MV-4-11 (cell line): ENCODE data around the gene MAP2K5.
A peak's percentile ranks its signal among the peaks of the same experiment; 100 is the strongest.

Source experiments
- DNase-seq: peaks from one replicate; lab custom pipeline; 2025; lab: John Stamatoyannopoulos, UW

The MAP2K5 gene

GRCh38 chr15:67783303-67783702 is 240.8 kb downstream of the MAP2K5 start:
- DNase-seq: peak; percentile 94

- DNase-seq: peak; percentile 89
These were observed 241.7 kb downstream of the MAP2K5 start for GRCh38 chr15:67784090-67784781.

GRCh38 chr15:67784856-67785430 is 242.4 kb downstream of the MAP2K5 start:
- DNase-seq: no peak

- DNase-seq: no peak
These were observed 242.9 kb downstream of the MAP2K5 start for GRCh38 chr15:67785431-67785830.

GRCh38 chr15:67786646-67787045 is 244.1 kb downstream of the MAP2K5 start:
- no peak for DNase-seq

- DNase-seq: no peak
These were observed 246.5 kb downstream of the MAP2K5 start for GRCh38 chr15:67788986-67789385.

- no peak for DNase-seq
These were observed 248.3 kb downstream of the MAP2K5 start for GRCh38 chr15:67790610-67791319.

- no peak for DNase-seq
These were observed 249.9 kb downstream of the MAP2K5 start for GRCh38 chr15:67792250-67792942.

GRCh38 chr15:67794832-67795574 is 252.5 kb downstream of the MAP2K5 start:
- DNase-seq: no peak

DNA sequence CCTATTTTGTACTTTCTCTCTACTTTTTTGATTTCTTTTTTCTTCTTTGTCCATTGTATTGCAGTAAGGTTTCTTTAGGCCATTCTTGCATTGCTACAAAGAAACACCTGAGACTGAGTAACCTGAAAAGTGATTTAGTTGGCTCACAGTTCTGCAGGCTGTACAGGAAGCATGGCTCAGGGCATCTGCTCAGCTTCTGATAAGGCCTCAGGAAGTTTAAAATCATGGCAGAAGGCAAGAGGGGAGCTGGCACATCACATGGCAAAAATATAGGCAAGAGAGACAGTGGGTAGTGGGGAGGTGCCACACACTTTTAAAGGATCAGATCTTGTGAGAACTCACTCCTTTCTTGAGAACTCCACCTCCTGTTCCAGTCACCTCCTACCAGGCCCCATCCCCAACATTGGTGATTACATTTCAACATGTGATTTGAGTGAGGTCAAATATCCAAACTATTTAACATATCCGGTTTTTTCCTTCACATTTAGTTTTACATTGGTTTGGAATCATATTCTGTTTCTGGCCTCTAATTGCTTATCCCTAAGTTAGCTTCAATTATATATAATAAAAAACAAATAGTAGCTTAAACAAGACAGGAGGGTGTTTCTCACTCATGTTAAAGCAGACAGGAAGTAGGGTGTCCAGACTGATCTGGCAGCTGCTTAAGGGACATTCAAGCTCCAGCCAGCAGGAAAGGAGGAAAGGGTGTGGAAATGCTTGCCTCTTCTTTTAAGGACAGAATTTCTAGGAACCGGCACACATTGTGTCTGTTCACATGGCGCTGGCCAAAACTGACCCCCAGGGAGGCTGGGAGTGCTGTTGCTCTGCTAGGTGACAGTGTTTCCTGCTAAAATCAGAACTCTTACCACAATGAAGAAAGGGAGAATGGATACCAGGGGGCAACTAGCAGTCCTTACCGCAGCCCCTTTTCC is 254.0 kb downstream of the MAP2K5 start:
- no peak for DNase-seq

DNA sequence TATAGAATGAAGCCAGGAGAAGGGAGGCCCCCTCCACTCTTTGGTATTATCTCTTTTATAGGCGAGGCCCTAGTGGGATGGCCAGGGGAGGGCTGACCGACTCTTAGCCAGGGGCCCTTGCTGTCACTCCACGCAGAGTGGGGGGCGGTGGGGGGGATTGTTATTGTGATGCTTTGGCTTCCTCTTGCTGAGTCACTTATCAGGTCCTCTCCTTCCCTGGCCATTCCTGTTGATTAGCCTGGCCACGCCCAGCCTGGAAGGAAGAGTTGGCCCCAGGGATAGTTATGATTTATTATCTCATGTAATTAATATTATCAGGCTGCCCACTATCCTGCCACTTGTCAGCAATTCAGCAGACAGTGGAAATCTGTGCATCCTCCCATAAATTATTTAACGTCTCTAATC is 257.3 kb downstream of the MAP2K5 start:
- no peak for DNase-seq

DNA sequence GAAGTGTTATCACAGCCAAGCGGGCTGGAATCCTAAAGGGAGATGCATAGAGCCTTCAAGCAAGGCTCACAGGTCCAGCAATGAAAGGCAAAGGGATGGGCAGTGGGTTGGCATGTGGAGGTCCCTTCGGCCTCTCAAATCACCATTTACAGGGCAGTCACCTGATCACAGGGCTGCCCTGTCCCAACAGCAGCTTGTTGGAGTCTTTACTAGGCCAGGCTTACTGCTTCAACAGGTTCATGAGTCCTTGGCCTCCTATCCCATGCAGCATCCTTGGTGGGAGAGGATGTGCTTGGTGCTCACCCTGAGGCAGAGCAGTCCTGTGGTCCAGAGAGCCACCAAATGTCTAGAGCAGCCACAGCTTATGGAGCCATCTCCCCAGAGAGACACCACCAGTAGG is 258.6 kb downstream of the MAP2K5 start:
- no peak for DNase-seq

- no peak for DNase-seq
These were observed 259.7 kb downstream of the MAP2K5 start for GRCh38 chr15:67801926-67802914.

GRCh38 chr15:67803299-67803698 is 260.8 kb downstream of the MAP2K5 start:
- no peak for DNase-seq

DNA sequence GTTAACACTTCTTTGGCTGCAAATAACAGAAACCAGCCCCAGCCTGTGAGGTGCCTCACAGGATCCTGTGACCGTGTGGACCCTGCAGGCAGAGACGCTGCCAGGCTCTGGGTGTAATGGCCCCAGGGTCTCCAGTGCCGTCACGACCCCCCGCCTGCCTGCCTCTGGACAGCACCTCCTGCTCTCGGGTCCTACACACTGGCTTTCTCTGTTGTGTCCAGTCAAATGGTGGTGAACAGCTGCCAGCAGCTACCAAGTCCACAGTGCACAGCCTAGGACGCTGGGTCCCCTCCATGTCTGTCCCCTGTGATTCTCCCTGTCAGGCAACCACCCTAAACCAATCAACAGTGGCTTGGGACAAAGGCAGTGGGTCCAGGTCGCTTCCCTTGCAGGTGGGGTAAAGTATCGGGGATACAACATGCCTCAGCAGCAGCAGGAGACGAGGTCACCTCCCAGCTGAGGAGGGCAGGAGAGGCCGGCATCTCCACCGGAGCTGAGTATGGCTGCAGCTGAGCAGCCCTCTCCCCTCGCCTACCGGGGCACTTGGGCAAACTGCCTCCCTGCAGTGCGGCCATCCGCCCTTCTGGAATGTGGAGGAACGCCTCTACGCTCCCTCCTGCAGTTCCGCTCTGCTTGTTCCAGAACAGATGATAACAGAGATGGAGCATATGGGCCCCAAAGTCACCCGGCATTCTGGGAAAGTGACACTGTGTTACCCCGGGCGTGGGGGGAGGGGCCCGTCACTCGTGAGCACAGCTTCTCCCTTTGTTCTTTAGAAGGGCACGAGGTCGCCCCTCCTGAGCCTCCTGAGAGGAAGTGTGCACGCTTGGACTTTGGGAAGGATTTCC is 261.7 kb downstream of the MAP2K5 start:
- no peak for DNase-seq

- no peak for DNase-seq
These were observed 262.6 kb downstream of the MAP2K5 start for GRCh38 chr15:67805008-67805665.

GRCh38 chr15:67805666-67806516 is 263.4 kb downstream of the MAP2K5 start:
- no peak for DNase-seq
